Activated CD8-positive, alpha-beta memory T cell treated with anti-CD3 and anti-CD28 coated beads, Interleukin-2, amount 50 U/mL, for 1 hour (primary cell): ENCODE data around the gene PRICKLE4.
"Not testable (repeated sequence)": the region's sequence is repeated elsewhere in the genome, so short reads cannot be mapped to it uniquely, and the experiment has no call there.

Source experiments
- DNase-seq: peaks from one replicate; pipeline ENCODE4 v3.0.0-alpha.2; 2020; ENCODE audit errors: extremely low read depth

Gene PRICKLE4

DNA sequence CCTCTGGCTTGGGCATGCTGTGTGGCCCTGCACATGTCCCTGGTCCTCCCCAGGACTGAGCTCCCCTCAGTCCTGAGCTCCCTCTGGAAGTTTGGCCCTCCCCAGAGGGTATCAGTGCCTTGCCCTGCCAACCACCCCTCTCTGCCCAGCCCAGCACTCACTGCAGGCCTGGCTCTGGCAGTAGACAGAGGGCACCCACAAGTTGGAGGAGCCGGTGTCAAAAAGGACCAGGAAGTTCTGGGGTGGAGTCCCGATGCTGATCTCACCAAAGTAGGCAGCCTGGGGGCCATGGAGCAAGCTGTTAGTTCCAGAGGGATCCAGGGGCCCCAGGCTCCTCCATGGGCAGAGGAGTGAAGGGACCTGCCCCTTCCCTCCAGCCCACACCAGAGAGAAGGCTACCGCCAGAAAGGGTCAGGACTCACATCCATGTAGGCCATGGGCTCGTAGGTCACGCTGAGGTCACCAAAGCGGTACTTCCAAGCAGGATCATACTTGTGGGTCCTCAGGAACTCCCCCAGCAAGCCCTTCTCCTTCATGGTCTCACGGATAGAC is 36.3 kb upstream of the PRICKLE4 start:
- DNase-seq = no peak

- DNase-seq = no peak
Measured at GRCh38 chr6:41746107-41746506, 34.5 kb upstream of the PRICKLE4 start.

GRCh38 chr6:41747256-41748101 is 33.1 kb upstream of the PRICKLE4 start, which contains the start of gene PGC:
TSS of gene PGC (minus strand) at chr6:41747397. CDS start at chr6:41747334, 63 bp downstream.
- DNase-seq = no peak

GRCh38 chr6:41748102-41748477 is 32.5 kb upstream of the PRICKLE4 start:
- no peak for DNase-seq

DNA sequence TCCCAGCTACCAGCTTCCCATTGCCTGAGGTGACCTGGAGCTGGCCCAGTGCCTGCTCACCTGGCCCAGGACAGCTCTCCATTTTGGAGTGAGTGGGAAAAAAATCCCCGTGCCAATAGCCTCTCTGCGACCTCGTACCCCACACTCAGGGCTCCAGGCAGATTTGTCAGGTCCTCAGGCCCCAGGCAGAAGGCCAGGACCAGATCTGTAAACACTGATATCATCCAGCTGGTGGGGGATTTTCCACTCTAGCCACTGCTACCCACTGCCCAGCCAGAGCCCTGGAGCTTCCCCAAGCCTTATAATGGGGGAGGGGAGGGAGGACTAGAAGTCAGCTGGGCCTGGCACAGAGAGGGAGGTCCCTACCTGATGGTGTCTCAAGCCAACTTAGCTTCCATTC is 32.0 kb upstream of the PRICKLE4 start:
- no peak for DNase-seq

DNA sequence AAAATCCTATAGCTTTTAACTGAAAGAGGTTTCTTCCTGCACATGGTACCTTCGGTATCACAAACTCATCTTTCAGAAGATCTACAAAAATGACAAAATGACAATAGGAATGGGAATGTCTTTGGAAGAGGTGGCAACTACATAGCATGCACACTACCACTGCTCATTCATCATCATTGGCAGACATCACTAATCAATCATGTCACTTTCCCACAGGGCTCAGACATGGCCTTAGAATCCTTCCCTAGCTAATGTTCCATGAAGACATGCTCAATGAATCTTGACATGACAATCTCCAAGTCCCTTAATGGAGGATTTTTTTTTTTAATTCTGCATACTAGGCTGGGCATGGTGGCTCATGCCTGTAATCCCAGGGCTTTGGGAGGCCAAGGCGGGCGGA is 30.2 kb upstream of the PRICKLE4 start:
- DNase-seq = no peak

GRCh38 chr6:41755895-41756294 is 24.7 kb upstream of the PRICKLE4 start:
- DNase-seq = no peak

DNA sequence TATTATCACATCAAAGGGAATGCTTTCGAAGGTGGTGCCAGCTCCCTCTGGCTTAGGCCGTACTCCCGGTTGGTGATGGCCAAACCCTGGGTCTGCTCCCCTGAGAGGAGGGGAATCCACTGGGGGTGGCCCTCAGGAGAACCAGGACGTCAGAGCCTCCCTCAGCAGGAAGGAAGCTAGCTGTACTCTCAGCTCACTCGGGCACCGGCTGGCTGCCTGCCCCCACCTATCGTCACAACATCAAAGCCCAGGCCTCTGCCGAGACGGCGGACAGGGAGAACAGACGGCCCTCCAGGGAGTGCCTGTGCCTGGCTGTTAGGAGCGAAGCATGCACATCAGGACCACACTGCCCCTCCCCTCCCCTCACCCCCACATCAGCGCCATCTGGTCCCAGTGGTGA is 24.2 kb upstream of the PRICKLE4 start:
- no peak for DNase-seq

- DNase-seq = no peak
Measured at GRCh38 chr6:41757271-41757670, 23.3 kb upstream of the PRICKLE4 start.

DNA sequence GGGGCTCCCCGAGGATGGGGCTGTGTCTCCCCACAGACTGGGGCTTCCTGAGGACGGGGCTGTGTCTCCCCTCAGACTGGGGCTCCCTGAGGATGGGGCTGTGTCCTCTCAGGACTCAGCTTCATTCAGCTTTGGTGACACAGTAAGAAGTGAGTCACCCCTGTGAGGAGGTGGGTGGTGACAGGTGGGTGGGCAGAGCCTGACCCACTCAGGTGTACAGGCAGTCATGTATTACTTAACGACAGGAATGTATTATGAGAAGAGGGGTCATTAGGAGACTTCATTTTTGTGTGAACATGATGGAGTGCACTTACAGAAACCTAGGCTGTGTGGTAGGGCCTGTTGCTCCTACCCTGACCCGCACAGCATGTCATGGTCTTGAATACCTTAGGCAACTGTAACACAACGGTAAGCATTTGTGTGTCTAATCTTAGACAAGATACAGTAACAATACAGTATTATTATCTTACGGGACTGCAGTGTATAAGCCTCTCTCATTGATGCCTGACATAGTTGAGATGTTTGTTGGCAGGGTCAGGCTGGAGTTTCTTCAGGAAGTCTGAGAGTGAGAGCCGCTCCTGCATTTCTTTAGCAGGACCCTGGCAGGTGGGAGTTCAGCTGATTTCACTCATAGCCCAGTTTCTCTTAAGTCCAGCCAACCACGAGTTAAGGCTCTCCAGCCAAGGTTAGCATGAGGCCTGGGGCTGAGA is 22.5 kb upstream of the PRICKLE4 start:
- no peak for DNase-seq

DNA sequence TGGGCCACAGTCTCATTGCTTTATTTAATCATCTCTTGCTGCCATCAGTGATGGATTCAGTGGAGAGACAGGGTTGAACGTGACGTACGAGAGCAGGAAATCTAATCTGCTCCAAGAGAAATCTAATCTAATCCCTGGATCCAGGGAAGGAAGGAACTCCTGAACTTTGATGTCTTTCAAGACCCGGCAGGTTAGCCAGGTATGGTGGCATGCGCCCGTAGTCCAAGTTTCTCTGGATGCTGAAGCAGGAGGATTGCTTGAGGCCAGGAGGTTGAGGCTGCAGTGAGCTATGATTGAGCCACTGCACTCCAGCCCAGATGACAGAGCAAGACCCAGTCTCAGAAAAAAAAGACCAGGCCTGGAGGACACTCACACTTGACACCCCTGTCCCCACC is 21.9 kb upstream of the PRICKLE4 start:
- DNase-seq = no peak

GRCh38 chr6:41759106-41759904 is 21.3 kb upstream of the PRICKLE4 start:
- DNase-seq = no peak

- no peak for DNase-seq
Measured at GRCh38 chr6:41759905-41760579, 20.5 kb upstream of the PRICKLE4 start.

DNA sequence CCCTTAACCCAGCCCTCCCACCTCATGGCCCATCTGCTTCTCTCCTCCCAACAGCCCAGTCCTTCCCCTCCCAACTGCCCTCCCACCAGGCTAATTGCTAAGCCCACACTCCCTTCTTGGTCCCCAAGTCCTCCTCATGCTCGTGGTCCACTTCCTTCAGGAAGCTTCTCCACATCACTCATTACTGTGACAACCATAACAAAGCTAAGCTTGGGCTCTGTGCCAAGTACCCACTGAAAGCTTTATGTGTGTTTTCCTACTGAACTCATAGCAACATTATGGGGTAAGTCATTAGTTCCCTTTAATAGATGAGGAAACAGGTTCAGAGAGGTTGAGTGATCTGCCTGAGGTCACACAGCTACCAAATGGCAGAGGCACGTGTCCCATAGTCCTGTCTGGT is 17.1 kb upstream of the PRICKLE4 start:
- DNase-seq = no peak

DNA sequence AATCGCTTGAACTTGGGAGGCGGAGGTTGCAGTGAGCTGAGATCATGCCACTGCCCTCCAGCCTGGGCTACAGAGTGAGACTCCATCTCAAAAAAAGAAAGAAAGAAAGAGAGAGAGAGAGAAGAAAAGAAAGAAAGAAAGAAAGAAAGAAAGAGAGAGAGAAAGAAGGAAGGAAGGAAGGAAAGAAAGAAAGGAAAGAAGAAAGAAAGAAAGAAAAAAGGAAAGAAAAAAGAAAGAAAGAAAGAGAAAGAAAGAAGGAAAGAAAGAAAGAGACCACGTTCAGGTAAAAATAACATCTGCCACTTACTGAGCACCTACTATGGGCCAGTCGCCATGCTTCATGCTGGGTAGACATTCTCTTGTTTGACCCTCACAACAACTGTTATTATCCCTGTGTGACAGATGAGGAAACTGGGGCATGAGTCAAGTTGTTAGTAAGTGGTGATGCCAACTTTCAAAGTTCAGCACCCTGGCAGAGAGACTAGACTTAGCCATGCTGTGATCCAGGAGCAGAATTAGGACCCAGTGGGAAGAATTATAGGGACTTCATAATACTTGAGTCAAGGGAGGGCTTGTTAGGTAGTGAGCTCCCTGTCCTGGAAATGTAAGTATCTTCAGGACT is 14.4 kb upstream of the PRICKLE4 start:
- DNase-seq = not testable (repeated sequence)

DNA sequence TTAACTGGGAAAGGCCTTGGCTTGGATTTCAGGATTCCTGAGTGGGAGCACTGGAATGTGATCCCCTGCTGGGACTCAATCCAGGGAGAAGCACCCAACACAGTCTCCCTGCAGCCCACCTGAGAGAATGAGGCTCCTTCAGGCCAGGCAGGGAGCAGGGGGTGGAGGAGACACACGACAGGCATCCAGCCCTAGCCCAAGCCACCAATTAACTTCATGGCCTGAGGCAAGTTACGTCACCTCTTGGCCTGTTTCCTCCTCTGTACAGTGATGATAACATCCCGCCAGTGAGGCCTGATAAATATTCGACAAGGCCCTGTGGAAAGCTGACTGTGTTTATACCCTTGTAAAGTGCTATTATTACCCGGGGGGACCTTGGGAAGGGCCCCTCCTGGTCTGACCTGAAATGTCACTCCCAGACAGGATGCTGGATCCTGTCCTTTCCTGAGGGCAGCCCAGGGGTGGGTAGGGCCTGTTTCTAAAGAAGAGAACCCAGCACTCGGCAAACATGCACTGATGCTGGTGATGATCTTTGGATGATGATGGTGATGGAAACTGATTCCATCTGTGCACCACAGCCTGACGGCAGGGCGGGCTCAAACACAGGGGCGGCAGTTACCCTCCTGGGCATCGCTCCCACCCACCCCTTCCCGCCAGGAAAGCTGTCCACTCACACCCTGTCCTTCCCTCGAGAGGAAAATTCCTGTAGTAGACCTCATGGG is 13.3 kb upstream of the PRICKLE4 start:
- no peak for DNase-seq

GRCh38 chr6:41768545-41769308 is 11.9 kb upstream of the PRICKLE4 start:
- no peak for DNase-seq

GRCh38 chr6:41769376-41769775 is 11.2 kb upstream of the PRICKLE4 start:
- no peak for DNase-seq

GRCh38 chr6:41770381-41771057 is 10.1 kb upstream of the PRICKLE4 start:
- no peak for DNase-seq
